Mesendoderm (in vitro differentiated cells): ENCODE measurements around the gene CAMSAP2.
"Not testable (repeated sequence)": the region's sequence is repeated elsewhere in the genome, so short reads cannot be mapped to it uniquely, and the experiment has no call there.

ENCODE experiments used
- DNase-seq: peaks from one replicate; pipeline ENCODE4 v3.0.0; 2013
- H2AK5ac ChIP-seq: 2 replicates; pipeline ENCODE4 v1.6.1; 2013; ENCODE audit warnings: low read length, inconsistent platforms
- H2BK120ac ChIP-seq: 2 replicates; pipeline ENCODE4 v1.6.1; 2013; ENCODE audit warnings: low read depth, mild to moderate bottlenecking, low read length, moderate library complexity, mixed read lengths
- H2BK15ac ChIP-seq: replicated peaks from 2 replicates; pipeline ENCODE4 v1.6.1; 2013; ENCODE audit warnings: low read depth, mild to moderate bottlenecking, moderate library complexity
- H2BK5ac ChIP-seq: 2 replicates; pipeline ENCODE4 v1.6.1; 2013; ENCODE audit warnings: low read length, inconsistent platforms
- H3K18ac ChIP-seq: 2 replicates; pipeline ENCODE4 v1.6.1; 2013; ENCODE audit warnings: mild to moderate bottlenecking, low read length, mixed read lengths
- H3K23ac ChIP-seq: one replicate; pipeline ENCODE4 v1.6.1; 2013; ENCODE audit warnings: low read length
- H3K27ac ChIP-seq: 2 replicates; pipeline ENCODE4 v1.5.1; 2013; ENCODE audit warnings: low read depth, mild to moderate bottlenecking, inconsistent platforms, low read length, moderate library complexity
- H3K27me3 ChIP-seq: 2 replicates; pipeline ENCODE4 v1.6.1; 2013; ENCODE audit warnings: low read length, control low read depth, mild to moderate bottlenecking, inconsistent platforms; ENCODE audit not compliant: insufficient read depth, poor library complexity
- H3K36me3 ChIP-seq: 2 replicates; pipeline ENCODE4 v1.6.1; 2013; ENCODE audit warnings: low read length, inconsistent platforms; ENCODE audit not compliant: control insufficient read depth, insufficient read depth
- H3K4ac ChIP-seq: one replicate; pipeline ENCODE4 v1.6.1; 2013; ENCODE audit warnings: low read depth, mild to moderate bottlenecking, low read length, moderate library complexity
- H3K4me1 ChIP-seq: 2 replicates; pipeline ENCODE4 v1.6.1; 2013; ENCODE audit warnings: low read depth, low read length, inconsistent platforms; ENCODE audit not compliant: control insufficient read depth
- H3K4me2 ChIP-seq: 2 replicates; pipeline ENCODE4 v1.6.1; 2013; ENCODE audit warnings: low read length
- H3K4me3 ChIP-seq: 2 replicates; pipeline ENCODE4 v1.5.1; 2013; ENCODE audit warnings: mild to moderate bottlenecking, low read length
- H3K56ac ChIP-seq: one replicate; pipeline ENCODE4 v1.6.1; 2013; ENCODE audit warnings: low read length
- H3K79me1 ChIP-seq: 2 replicates; pipeline ENCODE4 v1.6.1; 2013; ENCODE audit warnings: low read length, inconsistent platforms
- H3K79me2 ChIP-seq: 2 replicates; pipeline ENCODE4 v1.6.1; 2013; ENCODE audit warnings: mild to moderate bottlenecking, low read length; ENCODE audit not compliant: control insufficient read depth, insufficient read depth
- H3K9ac ChIP-seq: 2 replicates; pipeline ENCODE4 v1.6.1; 2013; ENCODE audit warnings: low read length, inconsistent platforms
- H4K5ac ChIP-seq: one replicate; pipeline ENCODE4 v1.6.1; 2013; ENCODE audit warnings: low read length
- H4K8ac ChIP-seq: one replicate; pipeline ENCODE4 v1.6.1; 2013; ENCODE audit warnings: low read depth, mild to moderate bottlenecking, control low read depth, low read length, moderate library complexity
- WGBS: extraction: QIAGEN DNeasy Blood & Tissue Kit; methylation state at CpG from one replicate; pipeline ENCODE4 v1.1.7; 2013; ENCODE audit warnings: low lambda C conversion rate, missing lambda C conversion rate; ENCODE audit not compliant: insufficient coverage; ENCODE audit errors: extremely low coverage; 5-methylcytosine and 5-hydroxymethylcytosine counted together

CAMSAP2 gene

DNA sequence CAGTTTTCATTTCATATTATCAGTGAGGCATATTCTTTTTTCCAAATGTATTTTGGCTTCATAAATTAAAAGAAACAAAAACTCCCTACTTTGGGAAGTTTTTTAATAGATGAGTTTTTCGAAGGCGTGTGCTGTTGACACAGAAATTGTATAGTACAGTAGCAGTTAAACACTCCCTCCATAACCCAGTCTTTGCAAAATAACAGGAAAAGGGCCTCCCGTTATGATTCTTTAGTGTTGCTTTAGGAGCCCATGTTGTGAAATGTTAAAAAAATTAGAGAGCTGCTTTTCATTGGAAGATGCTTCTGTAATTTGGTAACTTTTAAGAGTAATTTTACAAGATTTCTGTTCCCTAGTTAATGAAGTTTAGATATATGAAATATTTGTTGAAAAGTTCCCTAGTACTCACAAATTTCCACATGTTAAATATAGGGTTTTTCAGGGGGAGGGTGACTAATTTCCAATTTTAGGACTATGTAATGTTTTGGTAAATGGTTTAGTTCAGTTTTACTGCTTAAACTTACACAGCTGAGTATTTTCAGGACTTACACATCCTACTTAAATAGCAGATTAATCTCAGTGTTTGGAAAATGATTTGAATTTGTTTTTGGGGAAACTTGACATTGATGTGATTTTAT, 2.0 kb downstream of the CAMSAP2 start:
- no CpG with 5 or more reads among the region's 3 CpGs for WGBS
- no peak overlapping the region for H3K18ac ChIP-seq
- H4K5ac ChIP-seq = no peak overlapping the region
- no peak overlapping the region for H3K23ac ChIP-seq
- H3K27me3 ChIP-seq = no peaks in the 10 kb centered on the region
- no peak overlapping the region for H4K8ac ChIP-seq
- no peaks in the 10 kb centered on the region for H3K36me3 ChIP-seq
- peaks cover 32% of the 10 kb centered on the region for H3K79me2 ChIP-seq
- DNase-seq = no peak
- H3K4me1 ChIP-seq = peaks cover 5% of the 10 kb centered on the region
- no peak overlapping the region for H2BK15ac ChIP-seq
- H3K4me3 ChIP-seq = peak overlapping the region; percentile 48
- no peak overlapping the region for H3K4ac ChIP-seq
- no peak overlapping the region for H2BK120ac ChIP-seq
- no peak overlapping the region for H3K56ac ChIP-seq
- no peak overlapping the region for H3K27ac ChIP-seq
- peak overlapping the region; percentile 94 for H3K9ac ChIP-seq
- no peak overlapping the region for H2AK5ac ChIP-seq
- H2BK5ac ChIP-seq = no peak overlapping the region
- H3K4me2 ChIP-seq = peak overlapping the region; percentile 86
- peaks cover 11% of the 10 kb centered on the region for H3K79me1 ChIP-seq

DNA sequence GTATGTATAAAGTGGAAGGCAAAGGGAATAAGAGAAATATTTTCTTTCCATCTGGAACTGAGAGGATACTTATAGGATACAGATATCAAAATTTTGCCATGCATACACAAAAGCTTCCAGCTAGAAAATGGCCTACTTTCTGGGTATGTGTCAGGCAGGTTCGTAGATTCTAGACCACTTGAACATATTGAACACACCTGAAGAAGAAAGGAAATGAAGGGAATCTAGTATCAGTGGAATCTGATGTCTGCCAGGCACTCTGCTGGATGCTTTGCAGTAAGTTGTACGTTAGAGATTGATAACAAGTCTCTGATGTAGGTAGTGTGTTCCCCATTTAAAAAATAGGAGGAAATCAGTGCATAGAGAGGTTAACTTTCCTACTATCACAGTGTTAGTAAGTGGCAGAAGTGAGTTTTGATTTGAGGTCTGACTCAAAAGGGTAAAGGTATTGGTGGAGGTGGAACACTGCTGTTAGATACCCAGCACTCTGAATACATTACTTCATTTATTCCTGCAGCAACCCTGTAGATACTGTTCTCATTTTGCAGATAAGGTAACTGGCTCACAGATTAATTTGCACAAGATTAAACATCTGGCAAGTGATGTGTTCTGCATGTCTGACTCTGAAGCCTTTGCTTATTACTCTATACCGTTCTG, 3.0 kb downstream of the CAMSAP2 start:
- Histone ChIP-seq H3K27ac (no peak overlapping the region), H3K23ac (no peak overlapping the region), H4K8ac (no peak overlapping the region), H2BK120ac (no peak overlapping the region), H3K18ac (no peak overlapping the region), H2BK5ac (no peak overlapping the region), H3K79me2 (peaks cover 36% of the 10 kb centered on the region), H3K4me3 (no peak overlapping the region), H3K27me3 (no peaks in the 10 kb centered on the region), H3K56ac (no peak overlapping the region), H2BK15ac (no peak overlapping the region), H3K4ac (no peak overlapping the region), H3K4me2 (peak overlapping the region; percentile 2), H4K5ac (no peak overlapping the region), H2AK5ac (no peak overlapping the region), H3K36me3 (no peaks in the 10 kb centered on the region), H3K9ac (peak overlapping the region; percentile 8), H3K4me1 (peaks cover 5% of the 10 kb centered on the region), H3K79me1 (peaks cover 11% of the 10 kb centered on the region)
- no CpG with 5 or more reads among the region's 3 CpGs for WGBS
- DNase-seq = no peak

- H2BK120ac ChIP-seq = no peak overlapping the region
- H3K4me1 ChIP-seq = peaks cover 5% of the 10 kb centered on the region
- H2BK15ac ChIP-seq = no peak overlapping the region
- no peak overlapping the region for H2AK5ac ChIP-seq
- H3K79me1 ChIP-seq = peaks cover 15% of the 10 kb centered on the region
- no peak overlapping the region for H3K56ac ChIP-seq
- H3K4me2 ChIP-seq = no peak overlapping the region
- H3K27me3 ChIP-seq = no peaks in the 10 kb centered on the region
- DNase-seq = no peak
- no peak overlapping the region for H3K23ac ChIP-seq
- no peaks in the 10 kb centered on the region for H3K36me3 ChIP-seq
- no peak overlapping the region for H3K18ac ChIP-seq
- H4K8ac ChIP-seq = no peak overlapping the region
- H3K4ac ChIP-seq = no peak overlapping the region
- no peak overlapping the region for H3K9ac ChIP-seq
- peaks cover 42% of the 10 kb centered on the region for H3K79me2 ChIP-seq
- no peak overlapping the region for H2BK5ac ChIP-seq
- WGBS = 100% methylated on average over 1 of the region's 1 CpG
- H3K27ac ChIP-seq = no peak overlapping the region
- H3K4me3 ChIP-seq = no peak overlapping the region
- no peak overlapping the region for H4K5ac ChIP-seq
Observed at GRCh38 chr1:200744143-200744542, 5.5 kb downstream of the CAMSAP2 start.

GRCh38 chr1:200749090-200749489, 10.4 kb downstream of the CAMSAP2 start:
- Histone ChIP-seq H3K18ac (no peak overlapping the region), H3K56ac (no peak overlapping the region), H2BK120ac (no peak overlapping the region), H3K23ac (no peak overlapping the region), H3K4ac (no peak overlapping the region), H3K79me2 (peaks cover 29% of the 10 kb centered on the region), H3K4me1 (no peaks in the 10 kb centered on the region), H3K27ac (no peak overlapping the region), H3K4me2 (no peak overlapping the region), H2AK5ac (no peak overlapping the region), H3K27me3 (no peaks in the 10 kb centered on the region), H3K79me1 (peaks cover 19% of the 10 kb centered on the region), H2BK5ac (no peak overlapping the region), H3K9ac (no peak overlapping the region), H4K8ac (no peak overlapping the region), H4K5ac (no peak overlapping the region), H2BK15ac (no peak overlapping the region), H3K36me3 (no peaks in the 10 kb centered on the region), H3K4me3 (no peak overlapping the region)
- no peak for DNase-seq

DNA sequence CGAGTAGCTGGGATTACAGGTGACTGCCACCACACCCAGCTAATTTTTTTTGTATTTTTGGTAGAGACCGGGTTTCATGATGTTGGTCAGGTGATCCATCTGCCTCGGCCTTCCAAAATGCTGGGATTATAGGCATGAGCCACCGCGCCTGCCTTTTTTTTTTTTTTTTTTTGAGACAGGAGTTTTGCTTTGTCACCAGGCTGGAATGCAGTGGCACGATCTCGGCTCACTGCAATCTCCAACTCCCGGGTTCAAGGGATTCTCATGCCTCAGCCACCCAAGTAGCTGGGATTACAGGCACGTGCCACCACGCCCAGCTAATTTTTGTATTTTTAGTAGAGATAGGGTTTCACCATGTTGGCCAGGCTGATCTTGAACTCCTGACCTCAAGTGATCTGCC, 12.1 kb downstream of the CAMSAP2 start:
- H2AK5ac ChIP-seq, H4K8ac ChIP-seq, H2BK120ac ChIP-seq, H3K4me2 ChIP-seq, DNase-seq, H3K36me3 ChIP-seq, H4K5ac ChIP-seq, H3K23ac ChIP-seq, H2BK15ac ChIP-seq, H3K4me3 ChIP-seq, H3K27me3 ChIP-seq, H2BK5ac ChIP-seq, H3K4me1 ChIP-seq, H3K18ac ChIP-seq, H3K56ac ChIP-seq, H3K4ac ChIP-seq, H3K9ac ChIP-seq, H3K27ac ChIP-seq: not testable (repeated sequence)
- no CpG with 5 or more reads among the region's 10 CpGs for WGBS
- Histone ChIP-seq H3K79me1 (peaks cover 18% of the 10 kb centered on the region), H3K79me2 (peaks cover 23% of the 10 kb centered on the region)

DNA sequence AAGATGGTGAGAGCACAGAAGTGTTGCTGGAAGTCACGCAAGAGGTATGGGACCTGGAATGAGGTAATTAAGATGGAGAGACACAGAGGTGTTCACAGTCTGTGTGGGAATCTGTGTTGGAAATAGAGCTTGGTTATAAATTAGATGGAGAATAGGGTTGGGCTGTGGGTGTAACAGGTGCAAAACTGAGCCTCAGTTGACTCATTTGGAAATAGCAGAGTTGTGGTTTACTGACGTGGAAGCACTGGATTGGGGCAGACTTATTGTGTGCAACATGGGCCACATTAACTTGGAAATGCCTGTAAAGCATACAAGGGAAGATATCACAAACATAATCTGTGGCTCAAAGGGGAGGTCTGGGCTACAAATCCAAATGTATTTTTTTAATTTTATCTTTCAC, 13.0 kb downstream of the CAMSAP2 start:
- H3K9ac ChIP-seq = no peak overlapping the region
- peaks cover 18% of the 10 kb centered on the region for H3K79me1 ChIP-seq
- no peak overlapping the region for H3K56ac ChIP-seq
- no peak overlapping the region for H3K18ac ChIP-seq
- no peak overlapping the region for H2BK5ac ChIP-seq
- H3K4me3 ChIP-seq = no peak overlapping the region
- no peak overlapping the region for H2AK5ac ChIP-seq
- H3K79me2 ChIP-seq = peaks cover 20% of the 10 kb centered on the region
- H2BK120ac ChIP-seq = no peak overlapping the region
- H3K36me3 ChIP-seq = no peaks in the 10 kb centered on the region
- no peak overlapping the region for H3K27ac ChIP-seq
- no peak overlapping the region for H3K4ac ChIP-seq
- H3K4me1 ChIP-seq = peaks cover 1% of the 10 kb centered on the region
- H3K23ac ChIP-seq = no peak overlapping the region
- no peak overlapping the region for H3K4me2 ChIP-seq
- no peaks in the 10 kb centered on the region for H3K27me3 ChIP-seq
- no CpG with 5 or more reads among the region's 2 CpGs for WGBS
- no peak overlapping the region for H4K8ac ChIP-seq
- H2BK15ac ChIP-seq = no peak overlapping the region
- DNase-seq = no peak
- H4K5ac ChIP-seq = no peak overlapping the region
